H7 (cell line): ENCODE measurements around the gene COPS2. TPM values are rescaled to one million over a fixed set of nuclear protein-coding genes. Genes with fewer than 3 reads are reported as not detected.
"Not testable (repeated sequence)": the region's sequence is repeated elsewhere in the genome, so short reads cannot be mapped to it uniquely, and the experiment has no call there.

Experiments
- DNase-seq: peaks from one replicate; pipeline ENCODE4 v3.0.0; 2012
- H3K27me3 ChIP-seq: 2 replicates; pipeline ENCODE4 v1.6.0; 2011; ENCODE audit warnings: mild to moderate bottlenecking, low read length; ENCODE audit not compliant: control insufficient read depth, insufficient read depth
- H3K36me3 ChIP-seq: replicated peaks from 2 replicates; pipeline ENCODE4 v1.5.1; 2011; ENCODE audit warnings: low read length; ENCODE audit not compliant: control insufficient read depth, insufficient read depth
- H3K4me3 ChIP-seq: 2 replicates; pipeline ENCODE4 v1.5.1; 2011; ENCODE audit warnings: low read depth, mild to moderate bottlenecking, control low read depth, low read length, moderate library complexity; ENCODE audit not compliant: insufficient read depth
- total RNA-seq: library from RNA; depleted of rRNA; stranded (reverse); fragments of >200 nt; shearing (Covaris generic); gene quantifications from 2 replicates; pipeline ENCODE4 v1.2.3, GENCODE V29; 2014; rRNA removed

COPS2 gene
- total RNA-seq = 45.8 and 82.6 TPM in 2 replicates

GRCh38 chr15:49155110-49155833, at the start of gene COPS2:
TSS of gene COPS2 (minus strand) at chr15:49155599. CDS start at chr15:49155578, 21 bp downstream.
- H3K4me3 ChIP-seq = peak within 1 kb of the TSS; percentile 91
- H3K36me3 ChIP-seq = no peaks in the 10 kb centered on the region
- H3K27me3 ChIP-seq = no peaks in the 10 kb centered on the region
- peak; percentile 79 for DNase-seq

GRCh38 chr15:49200347-49200746, 44.9 kb upstream of the COPS2 start:
- no peak for DNase-seq
- no peak overlapping the region for H3K4me3 ChIP-seq
- H3K27me3 ChIP-seq = no peaks in the 10 kb centered on the region
- H3K36me3 ChIP-seq = no peaks in the 10 kb centered on the region

- no peak for DNase-seq
- no peaks in the 10 kb centered on the region for H3K27me3 ChIP-seq
- H3K4me3 ChIP-seq = no peak overlapping the region
- H3K36me3 ChIP-seq = no peaks in the 10 kb centered on the region
Observed at GRCh38 chr15:49199666-49200065, 44.3 kb upstream of the COPS2 start.

- no peak overlapping the region for H3K4me3 ChIP-seq
- H3K27me3 ChIP-seq = no peaks in the 10 kb centered on the region
- no peaks in the 10 kb centered on the region for H3K36me3 ChIP-seq
- DNase-seq = no peak
Observed at GRCh38 chr15:49196856-49197255, 41.5 kb upstream of the COPS2 start.

GRCh38 chr15:49191892-49192291, 36.5 kb upstream of the COPS2 start:
- no peaks in the 10 kb centered on the region for H3K36me3 ChIP-seq
- no peak for DNase-seq
- no peak overlapping the region for H3K4me3 ChIP-seq
- H3K27me3 ChIP-seq = no peaks in the 10 kb centered on the region

- DNase-seq = no peak
- Histone ChIP-seq H3K36me3 (no peaks in the 10 kb centered on the region), H3K4me3 (no peak overlapping the region)
Observed at GRCh38 chr15:49190586-49190985, 35.2 kb upstream of the COPS2 start.

GRCh38 chr15:49189631-49190030, 34.2 kb upstream of the COPS2 start:
- Histone ChIP-seq H3K27me3 (no peaks in the 10 kb centered on the region), H3K4me3 (no peak overlapping the region), H3K36me3 (no peaks in the 10 kb centered on the region)
- no peak for DNase-seq

More at GRCh38 chr15:49190586-49190985, 35.2 kb upstream of the COPS2 start:
- H3K27me3 ChIP-seq = no peaks in the 10 kb centered on the region

- Histone ChIP-seq H3K27me3 (no peaks in the 10 kb centered on the region), H3K4me3 (no peak overlapping the region), H3K36me3 (no peaks in the 10 kb centered on the region)
- no peak for DNase-seq
Observed at GRCh38 chr15:49188933-49189332, 33.5 kb upstream of the COPS2 start.

- Histone ChIP-seq H3K27me3 (no peaks in the 10 kb centered on the region), H3K36me3 (no peaks in the 10 kb centered on the region), H3K4me3 (no peak overlapping the region)
- no peak for DNase-seq
Observed at GRCh38 chr15:49187549-49188245, 32.3 kb upstream of the COPS2 start.

GRCh38 chr15:49185473-49185872, 30.1 kb upstream of the COPS2 start:
- no peak for DNase-seq
- Histone ChIP-seq H3K4me3 (no peak overlapping the region), H3K36me3 (no peaks in the 10 kb centered on the region), H3K27me3 (no peaks in the 10 kb centered on the region)

GRCh38 chr15:49183741-49184140, 28.3 kb upstream of the COPS2 start:
- DNase-seq, H3K36me3 ChIP-seq, H3K4me3 ChIP-seq, H3K27me3 ChIP-seq: not testable (repeated sequence)

- H3K4me3 ChIP-seq = no peak overlapping the region
- no peaks in the 10 kb centered on the region for H3K27me3 ChIP-seq
- H3K36me3 ChIP-seq = no peaks in the 10 kb centered on the region
- no peak for DNase-seq
Observed at GRCh38 chr15:49182128-49182527, 26.7 kb upstream of the COPS2 start.

GRCh38 chr15:49179433-49180190, 24.2 kb upstream of the COPS2 start:
- Histone ChIP-seq H3K4me3 (no peak overlapping the region), H3K36me3 (no peaks in the 10 kb centered on the region), H3K27me3 (no peaks in the 10 kb centered on the region)
- DNase-seq = no peak

GRCh38 chr15:49178497-49178896, 23.1 kb upstream of the COPS2 start:
- H3K4me3 ChIP-seq = no peak overlapping the region
- no peaks in the 10 kb centered on the region for H3K27me3 ChIP-seq
- H3K36me3 ChIP-seq = no peaks in the 10 kb centered on the region
- no peak for DNase-seq
